Coronary artery (tissue), 2 donors: ENCODE data around the gene NOL9.

ENCODE experiments used
- DNase-seq: peaks from one replicate; pipeline ENCODE4 v3.0.0-alpha.2; 2017; ENCODE audit warnings: low spot score
- H3K27ac ChIP-seq, 2 donors: fragments of 200-600 bp; sonication (generic); one replicate each; pipeline ENCODE4 v1.5.1; 2016 to 2019
- H3K4me3 ChIP-seq: fragments of 200-600 bp; sonication (generic); 2 replicates; pipeline ENCODE4 v1.5.1; 2016; ENCODE audit warnings: mild to moderate bottlenecking, moderate library complexity
- TF ChIP-seq, protein P1 (sequence below): fragments of 200-600 bp; sonication (generic); IDR thresholded peaks from one replicate; pipeline ENCODE4 v1.5.1; 2019; ENCODE audit warnings: antibody characterized with exemption

Gene NOL9

GRCh38 chr1:6554031-6554906, at the start of gene NOL9:
Gene NOL9, minus strand, starts transcription at chr1:6554513. Its CDS starts 11 bp downstream, at chr1:6554502.
- peak; percentile 92 for DNase-seq
- TF ChIP-seq, protein P1, sequence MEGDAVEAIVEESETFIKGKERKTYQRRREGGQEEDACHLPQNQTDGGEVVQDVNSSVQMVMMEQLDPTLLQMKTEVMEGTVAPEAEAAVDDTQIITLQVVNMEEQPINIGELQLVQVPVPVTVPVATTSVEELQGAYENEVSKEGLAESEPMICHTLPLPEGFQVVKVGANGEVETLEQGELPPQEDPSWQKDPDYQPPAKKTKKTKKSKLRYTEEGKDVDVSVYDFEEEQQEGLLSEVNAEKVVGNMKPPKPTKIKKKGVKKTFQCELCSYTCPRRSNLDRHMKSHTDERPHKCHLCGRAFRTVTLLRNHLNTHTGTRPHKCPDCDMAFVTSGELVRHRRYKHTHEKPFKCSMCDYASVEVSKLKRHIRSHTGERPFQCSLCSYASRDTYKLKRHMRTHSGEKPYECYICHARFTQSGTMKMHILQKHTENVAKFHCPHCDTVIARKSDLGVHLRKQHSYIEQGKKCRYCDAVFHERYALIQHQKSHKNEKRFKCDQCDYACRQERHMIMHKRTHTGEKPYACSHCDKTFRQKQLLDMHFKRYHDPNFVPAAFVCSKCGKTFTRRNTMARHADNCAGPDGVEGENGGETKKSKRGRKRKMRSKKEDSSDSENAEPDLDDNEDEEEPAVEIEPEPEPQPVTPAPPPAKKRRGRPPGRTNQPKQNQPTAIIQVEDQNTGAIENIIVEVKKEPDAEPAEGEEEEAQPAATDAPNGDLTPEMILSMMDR, result peak; percentile 89
- Histone ChIP-seq H3K4me3 (peak within 1 kb of the TSS; percentile 94), H3K27ac (peak within 1 kb of the TSS; percentile 57 to 85)

GRCh38 chr1:6603238-6603914, 49.1 kb upstream of the NOL9 start:
- Histone ChIP-seq H3K27ac (peak overlapping the region; percentile 90 to 98), H3K4me3 (peak overlapping the region; percentile 96)
- TF ChIP-seq, protein P1, result no peak
- peak; percentile 89 for DNase-seq

DNA sequence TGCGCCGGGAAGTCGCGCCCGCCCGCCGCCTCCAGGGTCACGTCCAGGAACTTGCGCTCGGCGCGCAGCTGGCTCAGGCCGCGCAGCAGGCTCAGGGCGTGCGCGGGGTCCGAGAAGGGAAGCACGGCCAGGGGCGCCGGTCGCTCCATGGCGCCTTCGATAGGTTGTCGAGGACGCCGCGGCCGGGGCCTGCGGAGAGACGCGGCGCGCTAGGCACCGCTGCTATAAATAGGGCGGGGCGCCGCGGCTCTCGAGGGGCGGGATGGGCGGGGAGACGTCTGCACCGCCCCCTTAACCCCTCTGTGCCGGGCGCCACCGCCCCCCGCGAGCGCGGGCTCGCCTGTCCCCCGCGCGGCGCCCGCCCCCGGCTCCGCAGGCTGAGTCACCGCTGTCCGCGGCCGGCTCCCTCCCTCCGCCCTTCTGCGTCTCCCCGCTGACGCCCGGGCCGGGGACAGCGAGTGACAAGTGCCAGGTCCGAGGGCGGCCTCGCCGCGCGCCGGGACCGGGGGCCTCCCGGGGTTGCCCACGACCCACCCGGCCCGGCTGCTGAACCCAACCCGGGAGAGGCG, 48.4 kb upstream of the NOL9 start, which contains the start of gene KLHL21:
Gene KLHL21 (minus strand): TSS at position 201 of the 569 bp plus-strand sequence. CDS start 52 bp downstream, at position 149.
- peak within 1 kb of the TSS; percentile 90 to 98 for H3K27ac ChIP-seq
- peak within 1 kb of the TSS; percentile 96 for H3K4me3 ChIP-seq
- DNase-seq, result peak; percentile 94
- TF ChIP-seq, protein P1, result no peak

DNA sequence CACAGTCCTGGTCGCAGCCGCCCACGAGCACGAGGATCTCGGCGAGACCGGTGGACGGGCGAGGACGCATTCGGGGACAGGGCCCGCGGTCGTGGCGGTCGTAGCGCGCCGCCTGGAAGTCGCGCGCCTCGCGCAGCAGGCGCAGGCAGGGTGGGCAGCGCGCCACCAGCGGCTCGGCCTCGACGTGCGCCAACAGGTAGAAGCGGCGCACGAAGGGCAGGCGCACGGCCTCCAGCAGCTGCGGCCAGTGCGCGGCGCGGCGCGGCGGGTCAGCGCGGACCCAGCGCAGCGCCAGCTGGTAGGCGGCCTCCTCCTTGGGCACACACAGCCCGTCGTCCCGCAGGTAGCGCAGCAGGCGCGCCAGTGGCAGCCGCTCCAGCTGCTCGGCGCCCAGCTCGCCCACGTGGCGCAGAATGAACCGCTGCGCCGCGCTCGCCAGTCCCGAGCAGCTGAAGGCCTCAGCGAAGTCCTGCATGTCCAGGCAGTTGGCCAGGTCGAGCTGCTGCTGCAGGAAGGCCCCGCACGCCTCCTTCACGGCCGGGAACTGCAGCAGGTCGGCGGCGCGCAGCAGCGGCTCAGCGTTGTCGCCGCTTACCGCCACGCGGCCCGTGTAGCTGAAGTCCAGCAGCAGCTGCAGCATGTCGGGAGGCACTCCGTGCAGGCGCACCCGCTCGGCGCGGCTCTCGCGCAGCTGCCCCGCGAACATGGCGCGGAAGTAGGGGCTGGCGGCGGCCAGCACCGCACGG, 47.8 kb upstream of the NOL9 start:
- TF ChIP-seq, protein P1, result no peak
- no peak for DNase-seq

DNA sequence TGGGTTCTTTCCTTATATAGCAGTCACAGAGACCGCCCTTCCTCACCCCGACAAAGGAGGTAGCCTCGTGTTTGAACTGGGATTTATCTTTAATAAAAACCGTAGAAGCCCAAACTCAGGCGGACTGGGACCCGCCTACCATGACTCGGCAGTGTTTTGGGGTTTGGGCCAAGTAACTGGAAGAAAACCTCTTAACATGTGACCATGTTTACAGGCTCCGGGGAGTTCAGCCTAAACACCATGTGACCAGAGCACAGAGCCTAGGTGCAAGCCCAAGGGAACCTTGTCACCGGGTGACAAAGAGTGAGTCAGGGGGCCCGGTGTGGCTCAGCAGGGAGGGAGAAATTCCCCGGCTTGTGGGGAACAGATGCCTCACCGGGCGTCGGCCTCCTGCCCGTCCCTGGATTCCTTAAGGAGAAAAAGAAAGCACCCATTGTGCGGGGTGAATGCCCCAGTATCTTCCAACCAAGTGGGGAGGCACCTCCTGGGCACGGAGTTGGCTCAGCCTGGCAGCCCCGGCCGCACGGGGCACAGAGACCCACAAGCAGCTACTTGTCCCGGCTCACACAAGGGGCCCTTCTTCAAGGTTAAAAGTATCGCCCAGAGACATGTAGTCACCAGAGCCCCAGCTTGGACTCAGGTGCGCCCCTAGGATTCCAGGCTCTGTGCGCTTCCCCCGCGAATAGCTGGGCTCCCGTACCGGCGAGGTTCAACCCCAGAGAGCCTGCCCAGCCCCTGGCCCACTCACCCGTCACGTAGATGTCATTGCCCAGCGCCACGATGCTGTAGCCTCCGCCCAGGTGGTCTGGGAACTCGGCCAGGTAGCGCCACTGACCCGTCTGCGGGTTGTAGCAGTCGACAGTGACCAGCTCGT, 47.0 kb upstream of the NOL9 start:
- Histone ChIP-seq H3K27ac (peak overlapping the region; percentile 90 to 98), H3K4me3 (peak overlapping the region; percentile 96)
- TF ChIP-seq, protein P1, result no peak
- DNase-seq, result peak; percentile 95

More for the DNA sequence above, 47.8 kb upstream of the NOL9 start:
- H3K4me3 ChIP-seq, result peak overlapping the region; percentile 96
- H3K27ac ChIP-seq, result peak overlapping the region; percentile 90 to 98
